ENCODE results near the gene ASB4. TPM values are rescaled to one million over a fixed set of nuclear protein-coding genes. Genes with fewer than 3 reads are reported as not detected.

Gene ASB4
- total and polyA plus RNA-seq, 2 donors (not counting 3 experiments of a cell fraction or from before 2014, with no cell fraction given), result not detected

- Histone ChIP-seq H3K4me3 (replicated peaks in 1 of 3; ENCODE audit: insufficient read depth in 1 of 3, low read depth in 1 of 3, low read length in 3 of 3) (no peak overlapping the region), H3K79me2 (ENCODE audit: control insufficient read depth, insufficient read depth, low read length) (no peaks in the 10 kb centered on the region), H3K4me2 (ENCODE audit: insufficient read depth, low read length) (no peak overlapping the region), H3K9me1 (replicated peaks; ENCODE audit: control insufficient read depth, extremely low read depth, insufficient read depth, low read length) (no peaks in the 10 kb centered on the region), H3K4me1 (ENCODE audit: control insufficient read depth, extremely low read depth, insufficient read depth, low read length) (no peaks in the 10 kb centered on the region), H3K9ac (replicated peaks; ENCODE audit: extremely low read depth, insufficient read depth, low read length) (no peak overlapping the region), H3K36me3 (ENCODE audit: control insufficient read depth in 2 of 2, extremely low read depth in 1 of 2, insufficient read depth in 2 of 2, low read length in 2 of 2) (no peaks in the 10 kb centered on the region), H3K27me3 (ENCODE audit: control insufficient read depth in 2 of 2, insufficient read depth in 2 of 2, low read length in 2 of 2) (peaks cover 3% of the 10 kb centered on the region in 2 experiments), H3K9me3 (replicated peaks; ENCODE audit: control insufficient read depth, insufficient read depth, low read length) (no peaks in the 10 kb centered on the region), H3K27ac (ENCODE audit: insufficient read depth, low read depth, low read length) (no peak overlapping the region), H2AFZ (ENCODE audit: low read depth, low read length) (no peak overlapping the region), H4K20me1 (replicated peaks; ENCODE audit: control insufficient read depth, extremely low read depth, insufficient read depth, low read length) (no peaks in the 10 kb centered on the region)
- ChIA-PET CTCF (interaction anchor here (0.8 to 3.6 kb wide), 6 partner anchors 12 to 199 kb away, joined by 3 to 25 read pairs (median 8); no protein-coding TSS in a partner anchor), POLR2A (no interaction called here)
- TF ChIP-seq JUN (IDR thresholded peaks at IDR 0.05; ENCODE audit: borderline replicate concordance, insufficient read depth, insufficient read length, low read depth) (no peak), MYC (IDR thresholded peaks at IDR 0.05; ENCODE audit: low read depth, low read length) (no peak), CTCF (IDR thresholded peaks at IDR 0.05; ENCODE audit: extremely low read depth in 1 of 2, insufficient read depth in 1 of 2, low read depth in 1 of 2, low read length in 2 of 2) (no peak), POLR2AphosphoS5 (IDR thresholded peaks at IDR 0.05; ENCODE audit: insufficient read depth, low read depth, low read length) (no peak), GATA2 (IDR thresholded peaks at IDR 0.05; ENCODE audit: insufficient read depth, insufficient read length, low read depth, low read length) (no peak), POLR2A (IDR thresholded peaks at IDR 0.05; ENCODE audit: low read depth, low read length) (no peak), MAX (IDR thresholded peaks at IDR 0.05; ENCODE audit: insufficient read depth, insufficient read length) (no peak), FOS (IDR thresholded peaks at IDR 0.05; ENCODE audit: borderline replicate concordance, insufficient read depth, low read length) (no peak), EZH2 (IDR thresholded peaks at IDR 0.05; ENCODE audit: borderline replicate concordance, low read depth, low read length, severe bottlenecking) (no peak)
- dilution Hi-C loops (cut with MboI; ENCODE audit: extremely low pct_ligation_motif_present, low sequenced_read_pairs) (no loop called here), intact Hi-C loops (cut with micrococcal nuclease) (no loop called here)
- DNase-seq (ENCODE audit: low read depth, low spot score) (no peak), FAIRE-seq (no peak)
- no TSS peak for BruUV-seq (replicated peaks)
Measured at GRCh38 chr7:95491201-95491600, 5.5 kb downstream of the ASB4 start.

All from endothelial cell of umbilical vein (primary cell).